ENCODE data around the gene DNAJC7. TPM values are rescaled to one million over a fixed set of nuclear protein-coding genes. Genes with fewer than 3 reads are reported as not detected.

DNAJC7 gene
- total RNA-seq (58.3 TPM), polyA plus RNA-seq (ENCODE audit: insufficient read depth in 1 of 8, insufficient read length in 8 of 8, low replicate concordance in 1 of 8) (100 to 1,000 TPM in 4 of 8 donors, 10 to 100 TPM in 4; 87.0 to 113 (median 102) TPM)
- long read RNA-seq, donor 1, transcript DNAJC7-217 (1 exons, 1,762 nt) = major isoform, 14 of 17 reads
- long read RNA-seq, donor 1, partial matches to known transcripts = 0 of 17 reads
- long read RNA-seq, donor 1, other reads (novel, unspliced or antisense) = 0 of 17 reads
- long read RNA-seq, donor 2, partial matches to known transcripts = 0 of 3 reads
- long read RNA-seq, donor 2, other reads (novel, unspliced or antisense) = 0 of 3 reads
- long read RNA-seq, donor 3, transcript DNAJC7-203 (14 exons, 2,022 nt) = minor isoform, 10 of 56 reads
- long read RNA-seq, donor 3, transcript DNAJC7-217 (1 exons, 1,762 nt) = major isoform, 15 of 56 reads
- long read RNA-seq, donor 3, partial matches to known transcripts = 0 of 56 reads
- long read RNA-seq, donor 3, other reads (novel, unspliced or antisense) = 29 of 56 reads
- long read RNA-seq, donor 4, partial matches to known transcripts = 0 of 6 reads
- long read RNA-seq, donor 4, other reads (novel, unspliced or antisense) = 0 of 6 reads
- long read RNA-seq, donor 5, transcript DNAJC7-217 (1 exons, 1,762 nt) = minor isoform, 5 of 67 reads
- long read RNA-seq, donor 5, transcript DNAJC7-203 (14 exons, 2,022 nt) = major isoform, 24 of 67 reads
- long read RNA-seq, donor 5, partial matches to known transcripts = 36 of 67 reads
- long read RNA-seq, donor 5, other reads (novel, unspliced or antisense) = 0 of 67 reads
- long read RNA-seq, donor 6, transcript DNAJC7-203 (14 exons, 2,022 nt) = major isoform, 16 of 52 reads
- long read RNA-seq, donor 6, transcript DNAJC7-217 (1 exons, 1,762 nt) = minor isoform, 15 of 52 reads
- long read RNA-seq, donor 6, partial matches to known transcripts = 19 of 52 reads
- long read RNA-seq, donor 6, other reads (novel, unspliced or antisense) = 0 of 52 reads
- long read RNA-seq, donor 7, transcript DNAJC7-217 (1 exons, 1,762 nt) = major isoform, 5 of 25 reads
- long read RNA-seq, donor 7, partial matches to known transcripts = 16 of 25 reads
- long read RNA-seq, donor 7, other reads (novel, unspliced or antisense) = 0 of 25 reads
- long read RNA-seq, donor 8, transcript DNAJC7-217 (1 exons, 1,762 nt) = major isoform, 11 of 61 reads
- long read RNA-seq, donor 8, transcript DNAJC7-203 (14 exons, 2,022 nt) = minor isoform, 9 of 61 reads
- long read RNA-seq, donor 8, partial matches to known transcripts = 40 of 61 reads
- long read RNA-seq, donor 8, other reads (novel, unspliced or antisense) = 0 of 61 reads
- long read RNA-seq, donor 9, partial matches to known transcripts = 5 of 29 reads
- long read RNA-seq, donor 9, other reads (novel, unspliced or antisense) = 15 of 29 reads
- long read RNA-seq, donor 10, transcript DNAJC7-217 (1 exons, 1,762 nt) = major isoform, 28 of 44 reads
- long read RNA-seq, donor 10, transcript DNAJC7-203 (14 exons, 2,022 nt) = minor isoform, 12 of 44 reads
- long read RNA-seq, donor 10, partial matches to known transcripts = 0 of 44 reads
- long read RNA-seq, donor 10, other reads (novel, unspliced or antisense) = 0 of 44 reads
- long read RNA-seq, donor 11, transcript DNAJC7-217 (1 exons, 1,762 nt) = major isoform, 13 of 24 reads
- long read RNA-seq, donor 11, partial matches to known transcripts = 7 of 24 reads
- long read RNA-seq, donor 11, other reads (novel, unspliced or antisense) = 0 of 24 reads

- Histone ChIP-seq H3K9me3 (replicated peaks; ENCODE audit: control insufficient read depth, low read depth, low read length) (no peaks in the 10 kb centered on the region), H3K36me3 (ENCODE audit: control insufficient read depth, insufficient read depth, low read length) (peaks cover 12% of the 10 kb centered on the region), H3K27me3 (ENCODE audit: control insufficient read depth, insufficient read depth, low read length) (no peaks in the 10 kb centered on the region), H3K4me1 (ENCODE audit: control insufficient read depth, insufficient read depth, low read length) (peaks cover 31% of the 10 kb centered on the region), H3K4me3 (ENCODE audit: low read length) (peak within 1 kb of the TSS; percentile 63), H3K27ac (ENCODE audit: low read length) (peak within 1 kb of the TSS; percentile 97)
- DNase-seq = peak; percentile 98
- WGBS (ENCODE audit: insufficient coverage) = under 1% methylated on average over 54 of the region's 70 CpGs
Observed at GRCh38 chr17:42016941-42017865, at the start of gene DNAJC7. DNAJC7 (minus strand) TSS chr17:42017439; CDS start chr17:42017416, 23 bp downstream.

GRCh38 chr17:42065201-42065600 is 48.0 kb upstream of the DNAJC7 start:
- 81% methylated on average over 2 of the region's 2 CpGs for WGBS (ENCODE audit: insufficient coverage)
- H3K36me3 ChIP-seq (ENCODE audit: control insufficient read depth, insufficient read depth, low read length) = no peaks in the 10 kb centered on the region

GRCh38 chr17:42062681-42063080 is 45.4 kb upstream of the DNAJC7 start:
- 58% methylated on average over 13 of the region's 14 CpGs for WGBS (ENCODE audit: insufficient coverage)

More at GRCh38 chr17:42065201-42065600, 48.0 kb upstream of the DNAJC7 start:
- H3K27ac ChIP-seq (ENCODE audit: low read length) = no peak overlapping the region
- no peak overlapping the region for H3K4me3 ChIP-seq (ENCODE audit: low read length)
- no peaks in the 10 kb centered on the region for H3K9me3 ChIP-seq (replicated peaks; ENCODE audit: control insufficient read depth, low read depth, low read length)
- no peak for DNase-seq
- no peaks in the 10 kb centered on the region for H3K27me3 ChIP-seq (ENCODE audit: control insufficient read depth, insufficient read depth, low read length)
- H3K4me1 ChIP-seq (ENCODE audit: control insufficient read depth, insufficient read depth, low read length) = peaks cover 38% of the 10 kb centered on the region

GRCh38 chr17:42061646-42062487 is 44.6 kb upstream of the DNAJC7 start:
- Histone ChIP-seq H3K4me3 (ENCODE audit: low read length) (no peak overlapping the region), H3K27me3 (ENCODE audit: control insufficient read depth, insufficient read depth, low read length) (no peaks in the 10 kb centered on the region), H3K27ac (ENCODE audit: low read length) (no peak overlapping the region), H3K36me3 (ENCODE audit: control insufficient read depth, insufficient read depth, low read length) (no peaks in the 10 kb centered on the region), H3K4me1 (ENCODE audit: control insufficient read depth, insufficient read depth, low read length) (peaks cover 28% of the 10 kb centered on the region), H3K9me3 (replicated peaks; ENCODE audit: control insufficient read depth, low read depth, low read length) (no peaks in the 10 kb centered on the region)
- 56% methylated on average over 5 of the region's 5 CpGs for WGBS (ENCODE audit: insufficient coverage)
- no peak for DNase-seq

More at GRCh38 chr17:42062681-42063080, 45.4 kb upstream of the DNAJC7 start:
- Histone ChIP-seq H3K36me3 (ENCODE audit: control insufficient read depth, insufficient read depth, low read length) (no peaks in the 10 kb centered on the region), H3K4me1 (ENCODE audit: control insufficient read depth, insufficient read depth, low read length) (peaks cover 32% of the 10 kb centered on the region), H3K27ac (ENCODE audit: low read length) (no peak overlapping the region), H3K9me3 (replicated peaks; ENCODE audit: control insufficient read depth, low read depth, low read length) (no peaks in the 10 kb centered on the region), H3K27me3 (ENCODE audit: control insufficient read depth, insufficient read depth, low read length) (no peaks in the 10 kb centered on the region), H3K4me3 (ENCODE audit: low read length) (no peak overlapping the region)
- DNase-seq = no peak

- H3K4me3 ChIP-seq (ENCODE audit: low read length) = no peak overlapping the region
- no peaks in the 10 kb centered on the region for H3K9me3 ChIP-seq (replicated peaks; ENCODE audit: control insufficient read depth, low read depth, low read length)
- H3K27me3 ChIP-seq (ENCODE audit: control insufficient read depth, insufficient read depth, low read length) = peaks cover 7% of the 10 kb centered on the region
- no peaks in the 10 kb centered on the region for H3K36me3 ChIP-seq (ENCODE audit: control insufficient read depth, insufficient read depth, low read length)
- H3K27ac ChIP-seq (ENCODE audit: low read length) = no peak overlapping the region
- no peak for DNase-seq
- WGBS (ENCODE audit: insufficient coverage) = 76% methylated on average over 4 of the region's 4 CpGs
- peaks cover 28% of the 10 kb centered on the region for H3K4me1 ChIP-seq (ENCODE audit: control insufficient read depth, insufficient read depth, low read length)
Observed at GRCh38 chr17:42060231-42060630, 43.0 kb upstream of the DNAJC7 start.

- 67% methylated on average over 1 of the region's 4 CpGs for WGBS (ENCODE audit: insufficient coverage)
Observed at GRCh38 chr17:42059815-42060214, 42.6 kb upstream of the DNAJC7 start.

GRCh38 chr17:42058063-42058462 is 40.8 kb upstream of the DNAJC7 start:
- H3K27me3 ChIP-seq (ENCODE audit: control insufficient read depth, insufficient read depth, low read length) = peaks cover 25% of the 10 kb centered on the region
- WGBS (ENCODE audit: insufficient coverage) = 58% methylated on average over 7 of the region's 7 CpGs
- H3K27ac ChIP-seq (ENCODE audit: low read length) = no peak overlapping the region
- H3K4me1 ChIP-seq (ENCODE audit: control insufficient read depth, insufficient read depth, low read length) = peaks cover 23% of the 10 kb centered on the region
- no peak for DNase-seq
- no peaks in the 10 kb centered on the region for H3K36me3 ChIP-seq (ENCODE audit: control insufficient read depth, insufficient read depth, low read length)
- no peak overlapping the region for H3K4me3 ChIP-seq (ENCODE audit: low read length)
- no peaks in the 10 kb centered on the region for H3K9me3 ChIP-seq (replicated peaks; ENCODE audit: control insufficient read depth, low read depth, low read length)

More at GRCh38 chr17:42059815-42060214, 42.6 kb upstream of the DNAJC7 start:
- Histone ChIP-seq H3K4me1 (ENCODE audit: control insufficient read depth, insufficient read depth, low read length) (peaks cover 28% of the 10 kb centered on the region), H3K9me3 (replicated peaks; ENCODE audit: control insufficient read depth, low read depth, low read length) (no peaks in the 10 kb centered on the region), H3K27ac (ENCODE audit: low read length) (no peak overlapping the region), H3K4me3 (ENCODE audit: low read length) (no peak overlapping the region), H3K27me3 (ENCODE audit: control insufficient read depth, insufficient read depth, low read length) (peaks cover 11% of the 10 kb centered on the region), H3K36me3 (ENCODE audit: control insufficient read depth, insufficient read depth, low read length) (no peaks in the 10 kb centered on the region)
- no peak for DNase-seq

- DNase-seq = no peak
- H3K9me3 ChIP-seq (replicated peaks; ENCODE audit: control insufficient read depth, low read depth, low read length) = no peaks in the 10 kb centered on the region
- H3K4me1 ChIP-seq (ENCODE audit: control insufficient read depth, insufficient read depth, low read length) = peaks cover 9% of the 10 kb centered on the region
- WGBS (ENCODE audit: insufficient coverage) = no CpG with 5 or more reads among the region's 3 CpGs
- peaks cover 32% of the 10 kb centered on the region for H3K27me3 ChIP-seq (ENCODE audit: control insufficient read depth, insufficient read depth, low read length)
- no peak overlapping the region for H3K4me3 ChIP-seq (ENCODE audit: low read length)
- no peak overlapping the region for H3K27ac ChIP-seq (ENCODE audit: low read length)
- no peaks in the 10 kb centered on the region for H3K36me3 ChIP-seq (ENCODE audit: control insufficient read depth, insufficient read depth, low read length)
Observed at GRCh38 chr17:42056635-42057034, 39.4 kb upstream of the DNAJC7 start.
